Lower lobe of right lung (tissue), 2 donors: ENCODE results near the gene NTN5. TPM values are rescaled to one million over a fixed set of nuclear protein-coding genes. Genes with fewer than 3 reads are reported as not detected.
"Not testable (repeated sequence)": the region's sequence is repeated elsewhere in the genome, so short reads cannot be mapped to it uniquely, and the experiment has no call there.

Experiments used
- ATAC-seq, 2 donors: fragments of 200-7000 bp; cut with Tn5 transposase; one replicate each; pipeline ENCODE4 v1.9.1; 2020 to 2022; ENCODE audit warnings: mild to moderate bottlenecking in 2 of 2, moderate library complexity in 2 of 2
- DNase-seq: peaks from one replicate; pipeline ENCODE4 v3.0.0-alpha.2; 2020
- H3K27ac ChIP-seq: fragments of 200-600 bp; one replicate; pipeline ENCODE4 v1.8.0; 2022
- H3K27me3 ChIP-seq: fragments of 200-600 bp; one replicate; pipeline ENCODE4 v1.8.0; 2022; ENCODE audit warnings: low read depth
- H3K36me3 ChIP-seq: fragments of 200-600 bp; one replicate; pipeline ENCODE4 v1.8.0; 2022; ENCODE audit warnings: mild to moderate bottlenecking
- H3K4me1 ChIP-seq: fragments of 200-600 bp; one replicate; pipeline ENCODE4 v1.8.0; 2022
- H3K4me3 ChIP-seq: fragments of 200-600 bp; one replicate; pipeline ENCODE4 v1.8.0; 2022; ENCODE audit warnings: mild to moderate bottlenecking
- H3K9me3 ChIP-seq: fragments of 200-600 bp; one replicate; pipeline ENCODE4 v1.8.0; 2022
- intact Hi-C: fragments of 100-400 bp; cut with DNase I; formaldehyde crosslinking; loops from one replicate; pipeline ENCODE4 v1.11.0; 2022
- total RNA-seq: library from RNA; stranded (reverse); fragmentation: NEBNext Ultra II Directional; extraction: Animal tissue kit (Norgen Biotek cat#: 25700); gene quantifications from one replicate; pipeline ENCODE4 v1.2.1, GENCODE V29; 2021
- TF ChIP-seq, protein P1 (sequence below): fragments of 200-600 bp; IDR thresholded peaks from one replicate; pipeline ENCODE4 v1.8.0; 2022; ENCODE audit warnings: antibody characterized with exemption, mild to moderate bottlenecking
- donor health status: DM: no; HTN: yes; CAD: no; lungs with severe emphysema.

The NTN5 gene
- total RNA-seq, 1 donor from 2014 or later, result 0.24 TPM

DNA sequence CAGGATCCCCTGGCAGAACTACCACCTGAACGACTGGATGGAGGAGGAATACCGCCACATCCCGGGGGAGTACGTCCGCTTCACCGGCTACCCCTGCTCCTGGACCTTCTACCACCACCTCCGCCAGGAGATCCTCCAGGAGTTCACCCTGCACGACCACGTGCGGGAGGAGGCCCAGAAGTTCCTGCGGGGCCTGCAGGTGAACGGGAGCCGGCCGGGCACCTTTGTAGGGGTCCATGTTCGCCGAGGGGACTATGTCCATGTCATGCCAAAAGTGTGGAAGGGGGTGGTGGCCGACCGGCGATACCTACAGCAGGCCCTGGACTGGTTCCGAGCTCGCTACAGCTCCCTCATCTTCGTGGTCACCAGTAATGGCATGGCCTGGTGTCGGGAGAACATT lies 30.5 kb upstream of the NTN5 start:
- Histone ChIP-seq H3K27ac (no peak overlapping the region), H3K9me3 (no peaks in the 10 kb centered on the region), H3K27me3 (no peaks in the 10 kb centered on the region), H3K4me1 (no peaks in the 10 kb centered on the region), H3K4me3 (no peak overlapping the region), H3K36me3 (peaks cover 7% of the 10 kb centered on the region)
- TF ChIP-seq, protein P1, sequence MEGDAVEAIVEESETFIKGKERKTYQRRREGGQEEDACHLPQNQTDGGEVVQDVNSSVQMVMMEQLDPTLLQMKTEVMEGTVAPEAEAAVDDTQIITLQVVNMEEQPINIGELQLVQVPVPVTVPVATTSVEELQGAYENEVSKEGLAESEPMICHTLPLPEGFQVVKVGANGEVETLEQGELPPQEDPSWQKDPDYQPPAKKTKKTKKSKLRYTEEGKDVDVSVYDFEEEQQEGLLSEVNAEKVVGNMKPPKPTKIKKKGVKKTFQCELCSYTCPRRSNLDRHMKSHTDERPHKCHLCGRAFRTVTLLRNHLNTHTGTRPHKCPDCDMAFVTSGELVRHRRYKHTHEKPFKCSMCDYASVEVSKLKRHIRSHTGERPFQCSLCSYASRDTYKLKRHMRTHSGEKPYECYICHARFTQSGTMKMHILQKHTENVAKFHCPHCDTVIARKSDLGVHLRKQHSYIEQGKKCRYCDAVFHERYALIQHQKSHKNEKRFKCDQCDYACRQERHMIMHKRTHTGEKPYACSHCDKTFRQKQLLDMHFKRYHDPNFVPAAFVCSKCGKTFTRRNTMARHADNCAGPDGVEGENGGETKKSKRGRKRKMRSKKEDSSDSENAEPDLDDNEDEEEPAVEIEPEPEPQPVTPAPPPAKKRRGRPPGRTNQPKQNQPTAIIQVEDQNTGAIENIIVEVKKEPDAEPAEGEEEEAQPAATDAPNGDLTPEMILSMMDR, result no peak
- DNase-seq (no peak), ATAC-seq (no peak)
- intact Hi-C loops, result no loop called here

DNA sequence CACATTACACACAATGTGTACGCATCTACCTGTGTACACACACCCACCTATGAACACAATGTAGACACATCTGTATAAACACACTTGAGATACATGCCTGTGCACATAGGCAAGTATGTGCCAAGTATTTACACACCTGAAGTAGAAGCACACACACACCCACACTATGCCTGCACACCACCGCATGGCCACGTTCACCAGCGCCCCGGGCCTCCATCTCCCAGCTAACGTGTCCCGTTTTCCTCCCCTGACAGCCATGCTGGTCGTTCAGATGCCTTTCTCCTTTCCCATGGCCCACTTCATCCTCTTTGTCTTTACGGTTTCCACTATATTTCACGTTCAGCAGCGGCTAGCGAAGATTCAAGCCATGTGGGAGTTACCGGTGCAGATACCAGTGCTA lies 29.9 kb upstream of the NTN5 start:
- Histone ChIP-seq H3K9me3 (no peaks in the 10 kb centered on the region), H3K4me3 (no peak overlapping the region), H3K4me1 (no peaks in the 10 kb centered on the region), H3K36me3 (peaks cover 7% of the 10 kb centered on the region), H3K27ac (no peak overlapping the region), H3K27me3 (no peaks in the 10 kb centered on the region)
- intact Hi-C loops, result no loop called here
- TF ChIP-seq, protein P1, result no peak
- no peak for DNase-seq
- no peak for ATAC-seq

DNA sequence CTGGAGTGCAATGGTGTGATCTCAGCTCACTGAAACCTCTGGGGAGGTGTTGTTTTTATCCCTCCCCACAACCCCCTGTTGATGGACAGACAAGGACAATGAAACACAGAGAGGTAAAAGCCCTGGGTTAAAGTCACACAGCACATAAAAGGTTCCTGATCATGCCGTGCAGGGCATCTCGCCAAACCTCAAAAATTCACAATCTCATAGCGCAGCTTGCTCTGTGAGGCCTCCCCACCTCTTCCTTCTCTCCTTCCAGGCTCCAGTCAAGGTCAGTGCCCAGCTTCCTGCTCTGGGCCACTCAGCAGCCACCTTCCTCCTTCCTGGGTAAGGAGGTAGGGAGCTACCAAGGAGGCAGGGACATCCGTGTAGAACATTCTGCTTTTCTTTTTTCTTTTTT lies 25.2 kb upstream of the NTN5 start:
- Histone ChIP-seq H3K27ac (no peak overlapping the region), H3K9me3 (no peaks in the 10 kb centered on the region), H3K36me3 (peaks cover 7% of the 10 kb centered on the region), H3K4me1 (peaks cover 9% of the 10 kb centered on the region), H3K27me3 (peaks cover 11% of the 10 kb centered on the region), H3K4me3 (no peak overlapping the region)
- TF ChIP-seq, protein P1, result no peak
- DNase-seq (no peak), ATAC-seq (peak; percentile 52 to 66)
- intact Hi-C loops, result no loop called here

DNA sequence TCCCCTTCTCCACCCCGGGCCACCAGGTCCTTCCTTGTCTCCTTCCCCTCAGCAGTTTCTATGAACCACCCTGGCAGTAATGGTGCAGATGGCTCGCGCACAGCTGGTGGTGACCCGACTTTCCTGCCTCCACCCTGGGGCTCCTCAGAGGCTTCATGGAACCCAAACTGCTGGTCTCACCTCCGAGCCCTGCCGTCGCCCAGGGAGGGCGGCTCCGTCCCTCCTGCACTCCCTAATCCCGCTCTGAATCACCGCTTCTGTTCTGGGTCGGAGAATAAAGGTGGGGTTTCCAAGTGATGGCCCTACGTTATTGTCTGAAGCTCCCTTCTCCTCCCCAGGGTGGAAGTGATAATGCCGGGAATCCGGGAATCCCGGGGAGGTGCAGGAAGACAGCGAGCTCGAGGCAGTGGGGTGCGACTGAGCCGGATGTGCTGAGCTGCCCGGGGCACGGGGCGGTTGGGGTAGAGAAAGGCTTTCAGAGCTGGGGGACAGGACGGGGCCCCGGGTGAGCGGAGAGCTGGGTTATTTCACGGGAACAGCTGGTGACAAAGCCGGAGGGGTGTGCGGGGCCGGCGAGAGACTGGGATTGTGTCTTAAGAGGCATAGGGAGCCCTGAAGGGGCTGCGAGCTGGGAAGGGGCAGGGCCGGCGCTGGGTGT lies 23.7 kb upstream of the NTN5 start:
- Histone ChIP-seq H3K4me1 (peaks cover 9% of the 10 kb centered on the region), H3K9me3 (no peaks in the 10 kb centered on the region), H3K36me3 (peaks cover under 1% of the 10 kb centered on the region), H3K27ac (peak overlapping the region; percentile 46), H3K4me3 (peak overlapping the region; percentile 41), H3K27me3 (peaks cover 11% of the 10 kb centered on the region)
- TF ChIP-seq, protein P1, result no peak
- intact Hi-C loops, result no loop called here
- no peak for DNase-seq
- peak; percentile 47 to 58 for ATAC-seq

DNA sequence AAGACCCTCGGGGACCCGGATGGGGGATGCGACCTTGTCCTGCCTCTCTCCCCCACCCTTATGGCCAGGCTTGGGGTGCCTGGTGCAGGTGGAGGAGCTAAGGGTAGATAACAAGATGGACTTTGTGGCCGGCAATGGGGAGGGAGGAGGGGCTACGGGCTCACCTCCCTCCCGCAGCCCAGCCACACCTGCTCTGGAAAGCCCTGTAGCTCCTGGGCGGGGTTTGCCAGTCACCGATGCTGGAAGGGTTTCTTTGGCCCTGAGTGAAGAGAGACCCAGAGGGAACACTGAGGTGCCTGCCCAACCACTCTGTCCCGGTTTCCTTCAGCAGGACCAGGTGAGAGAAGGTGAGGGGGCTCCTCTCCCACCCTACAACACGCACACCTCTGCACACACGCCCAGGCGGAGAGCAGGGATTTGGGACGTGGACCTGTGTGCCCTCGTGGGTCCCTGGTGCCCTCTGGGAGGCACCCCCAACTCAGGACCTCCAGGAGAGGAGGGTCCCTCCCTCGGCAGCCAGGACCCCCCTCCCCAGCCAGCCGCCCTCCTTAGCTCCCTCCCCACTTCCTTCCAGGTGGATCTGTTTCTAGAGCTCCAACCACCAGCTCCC lies 23.0 kb upstream of the NTN5 start, which contains the start of gene FUT2:
FUT2 (plus strand) TSS at position 229 of the 610 bp plus-strand sequence. CDS start 6,986 bp downstream, outside the sequence.
- peak; percentile 72 for ATAC-seq
- intact Hi-C loops, result no loop called here
- Histone ChIP-seq H3K36me3 (no peaks in the 10 kb centered on the region), H3K9me3 (no peaks in the 10 kb centered on the region), H3K27ac (peak within 1 kb of the TSS; percentile 46), H3K27me3 (peaks cover 11% of the 10 kb centered on the region), H3K4me3 (peak within 1 kb of the TSS; percentile 41), H3K4me1 (peaks cover 9% of the 10 kb centered on the region)
- TF ChIP-seq, protein P1, result no peak
- no peak for DNase-seq

DNA sequence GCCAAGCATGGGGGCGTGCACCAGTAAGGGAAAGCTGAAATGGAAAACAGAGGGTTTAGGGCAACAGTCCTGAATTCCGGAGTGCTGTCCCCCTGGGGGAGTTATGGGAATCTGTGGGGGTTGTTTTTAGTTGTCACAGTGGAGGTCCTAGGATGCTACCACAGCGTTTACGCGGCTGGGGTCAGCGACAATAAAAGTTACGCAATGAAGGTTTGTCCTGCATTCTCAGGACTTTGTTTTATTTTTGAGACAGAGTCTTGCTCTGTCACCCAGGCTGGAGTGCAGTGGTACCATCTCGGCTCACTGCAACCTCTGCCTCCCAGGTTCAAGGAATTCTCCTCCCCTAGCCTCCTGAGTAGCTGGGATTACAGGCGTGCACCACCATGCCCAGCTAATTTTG lies 20.8 kb upstream of the NTN5 start:
- H3K4me3 ChIP-seq, ATAC-seq, H3K9me3 ChIP-seq, H3K27ac ChIP-seq, DNase-seq, H3K4me1 ChIP-seq, intact Hi-C loops, H3K36me3 ChIP-seq: not testable (repeated sequence)
- peaks cover 11% of the 10 kb centered on the region for H3K27me3 ChIP-seq
